Measurements from ENCODE around the gene SPACA9.

Gene SPACA9

GRCh38 chr9:132864277-132864676, 14.4 kb upstream of the SPACA9 start:
- no peak for DNase-seq

- DNase-seq, result no peak
Measured at GRCh38 chr9:132864691-132865090, 14.0 kb upstream of the SPACA9 start.

- DNase-seq, result no peak
Measured at GRCh38 chr9:132866898-132867297, 11.8 kb upstream of the SPACA9 start.

- no peak for DNase-seq
Measured at GRCh38 chr9:132869266-132869665, 9.4 kb upstream of the SPACA9 start.

GRCh38 chr9:132873403-132873802, 5.3 kb upstream of the SPACA9 start:
- no peak for DNase-seq

GRCh38 chr9:132875159-132875558, 3.5 kb upstream of the SPACA9 start:
- DNase-seq, result no peak

- no peak for DNase-seq
Measured at GRCh38 chr9:132876849-132877248, 1.8 kb upstream of the SPACA9 start.

GRCh38 chr9:132877458-132877823, 1.3 kb upstream of the SPACA9 start:
- DNase-seq, result no peak

GRCh38 chr9:132877824-132878694, 639 bp upstream of the SPACA9 start, which contains the start of gene AK8:
TSS of gene AK8 (minus strand) at chr9:132878284. CDS start at chr9:132878255, 29 bp downstream.
- peak; percentile 42 to 74 for DNase-seq

GRCh38 chr9:132879457-132880323, 992 bp downstream of the SPACA9 start:
- no peak for DNase-seq

GRCh38 chr9:132880324-132880661, 1.6 kb downstream of the SPACA9 start:
- DNase-seq, result no peak

- DNase-seq, result no peak
Measured at GRCh38 chr9:132881826-132882225, 3.1 kb downstream of the SPACA9 start.

- no peak for DNase-seq
Measured at GRCh38 chr9:132882616-132883015, 3.9 kb downstream of the SPACA9 start.

GRCh38 chr9:132883349-132884294, 4.9 kb downstream of the SPACA9 start:
- DNase-seq, result no peak

- DNase-seq, result no peak
Measured at GRCh38 chr9:132885720-132886333, 7.1 kb downstream of the SPACA9 start.

GRCh38 chr9:132886334-132886725, 7.6 kb downstream of the SPACA9 start:
- DNase-seq, result no peak

- DNase-seq, result no peak
Measured at GRCh38 chr9:132887181-132888120, 8.8 kb downstream of the SPACA9 start.

GRCh38 chr9:132888151-132888550, 9.5 kb downstream of the SPACA9 start:
- DNase-seq, result no peak

GRCh38 chr9:132892400-132892799, 13.7 kb downstream of the SPACA9 start:
- DNase-seq, result no peak

- no peak for DNase-seq
Measured at GRCh38 chr9:132894346-132894745, 15.6 kb downstream of the SPACA9 start.
